Gastrocnemius medialis (tissue), 4 donors: ENCODE results near the gene PCED1B.

Source experiments
- POLR2A ChIP-seq, 2 donors: fragments of 450-650 bp; IDR thresholded peaks; one replicate each; pipeline ENCODE4 v1.6.1; 2017; ENCODE audit warnings: antibody characterized with exemption in 2 of 2, mild to moderate bottlenecking in 2 of 2, moderate library complexity in 2 of 2
- TF ChIP-seq, protein P1 (sequence below), 5 experiments: fragments of 450-650 bp in 3 of 5; fragments of 200-600 bp in 2 of 5; sonication (generic) in 2 of 5; IDR thresholded peaks in 4 of 5; conservative IDR thresholded peaks in 1 of 5; 1 replicate in 4 of 5; 2 replicates in 1 of 5; pipeline ENCODE4 v1.5.1; 2016 to 2019; ENCODE audit warnings: antibody characterized with exemption in 5 of 5, mild to moderate bottlenecking in 3 of 5, moderate library complexity in 3 of 5

DNA sequence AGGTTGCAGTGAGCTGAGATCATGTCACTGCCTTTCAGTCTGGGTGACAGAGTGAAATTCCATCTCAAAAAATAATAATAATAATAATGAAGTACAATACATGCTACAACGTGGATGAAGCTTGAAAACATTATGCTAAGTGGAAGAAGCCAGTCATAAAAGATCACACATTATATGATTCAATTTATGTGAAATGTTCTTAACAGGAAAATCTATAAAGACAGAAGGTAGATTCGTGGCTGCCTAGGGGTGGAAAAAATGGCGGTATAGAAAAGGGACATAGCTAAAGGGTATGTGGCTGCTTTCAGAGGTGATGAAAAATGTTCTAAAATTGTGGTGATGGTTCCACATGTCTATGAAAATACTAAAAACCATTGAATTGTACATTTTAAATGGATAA, 41.3 kb downstream of the PCED1B start:
- TF ChIP-seq, protein P1, sequence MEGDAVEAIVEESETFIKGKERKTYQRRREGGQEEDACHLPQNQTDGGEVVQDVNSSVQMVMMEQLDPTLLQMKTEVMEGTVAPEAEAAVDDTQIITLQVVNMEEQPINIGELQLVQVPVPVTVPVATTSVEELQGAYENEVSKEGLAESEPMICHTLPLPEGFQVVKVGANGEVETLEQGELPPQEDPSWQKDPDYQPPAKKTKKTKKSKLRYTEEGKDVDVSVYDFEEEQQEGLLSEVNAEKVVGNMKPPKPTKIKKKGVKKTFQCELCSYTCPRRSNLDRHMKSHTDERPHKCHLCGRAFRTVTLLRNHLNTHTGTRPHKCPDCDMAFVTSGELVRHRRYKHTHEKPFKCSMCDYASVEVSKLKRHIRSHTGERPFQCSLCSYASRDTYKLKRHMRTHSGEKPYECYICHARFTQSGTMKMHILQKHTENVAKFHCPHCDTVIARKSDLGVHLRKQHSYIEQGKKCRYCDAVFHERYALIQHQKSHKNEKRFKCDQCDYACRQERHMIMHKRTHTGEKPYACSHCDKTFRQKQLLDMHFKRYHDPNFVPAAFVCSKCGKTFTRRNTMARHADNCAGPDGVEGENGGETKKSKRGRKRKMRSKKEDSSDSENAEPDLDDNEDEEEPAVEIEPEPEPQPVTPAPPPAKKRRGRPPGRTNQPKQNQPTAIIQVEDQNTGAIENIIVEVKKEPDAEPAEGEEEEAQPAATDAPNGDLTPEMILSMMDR (IDR thresholded peaks at IDR 0.05 in 4 of 5, conservative IDR thresholded peaks at IDR 0.05 in 1 of 5): no peak
- TF ChIP-seq POLR2A (IDR thresholded peaks at IDR 0.05): no peak
